Urinary bladder (tissue), 4 donors: ENCODE data around the gene ELP6. TPM values are rescaled to one million over a fixed set of nuclear protein-coding genes. Genes with fewer than 3 reads are reported as not detected.

Experiments used
- DNase-seq: peaks from one replicate; pipeline ENCODE4 v3.0.0-alpha.2; 2015; ENCODE audit errors: extremely low spot score
- H3K27ac ChIP-seq: one replicate; pipeline ENCODE4 v1.5.1; 2013; ENCODE audit warnings: low read depth, mild to moderate bottlenecking, moderate library complexity
- H3K36me3 ChIP-seq: one replicate; pipeline ENCODE4 v1.6.1; 2013; ENCODE audit warnings: mild to moderate bottlenecking, moderate library complexity; ENCODE audit not compliant: insufficient read depth
- H3K4me1 ChIP-seq: one replicate; pipeline ENCODE4 v1.6.1; 2013; ENCODE audit warnings: mild to moderate bottlenecking, moderate library complexity; ENCODE audit not compliant: insufficient read depth
- H3K4me3 ChIP-seq: one replicate; pipeline ENCODE4 v1.5.1; 2013; ENCODE audit warnings: low read depth, low read length
- WGBS: extraction: QIAGEN DNeasy Blood & Tissue Kit; methylation state at CpG from one replicate; pipeline ENCODE4 v1.1.7; 2013; 5-methylcytosine and 5-hydroxymethylcytosine counted together
- polyA plus RNA-seq: library from polyadenylated mRNA; stranded (reverse); fragments of 200-250 nt; gene quantifications from one replicate; pipeline ENCODE4 v1.2.3, GENCODE V29; 2013
- total RNA-seq: library from RNA; depleted of rRNA; stranded (reverse); fragments of >200 nt; gene quantifications from one replicate; pipeline ENCODE4 v1.2.3, GENCODE V29; 2014
- donor health status: healthy with polysubstance abuse.
- donor health status: healthy.

ELP6 gene, protein sequence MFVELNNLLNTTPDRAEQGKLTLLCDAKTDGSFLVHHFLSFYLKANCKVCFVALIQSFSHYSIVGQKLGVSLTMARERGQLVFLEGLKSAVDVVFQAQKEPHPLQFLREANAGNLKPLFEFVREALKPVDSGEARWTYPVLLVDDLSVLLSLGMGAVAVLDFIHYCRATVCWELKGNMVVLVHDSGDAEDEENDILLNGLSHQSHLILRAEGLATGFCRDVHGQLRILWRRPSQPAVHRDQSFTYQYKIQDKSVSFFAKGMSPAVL
- total RNA-seq (18.9 TPM), polyA plus RNA-seq (30.7 TPM)

DNA sequence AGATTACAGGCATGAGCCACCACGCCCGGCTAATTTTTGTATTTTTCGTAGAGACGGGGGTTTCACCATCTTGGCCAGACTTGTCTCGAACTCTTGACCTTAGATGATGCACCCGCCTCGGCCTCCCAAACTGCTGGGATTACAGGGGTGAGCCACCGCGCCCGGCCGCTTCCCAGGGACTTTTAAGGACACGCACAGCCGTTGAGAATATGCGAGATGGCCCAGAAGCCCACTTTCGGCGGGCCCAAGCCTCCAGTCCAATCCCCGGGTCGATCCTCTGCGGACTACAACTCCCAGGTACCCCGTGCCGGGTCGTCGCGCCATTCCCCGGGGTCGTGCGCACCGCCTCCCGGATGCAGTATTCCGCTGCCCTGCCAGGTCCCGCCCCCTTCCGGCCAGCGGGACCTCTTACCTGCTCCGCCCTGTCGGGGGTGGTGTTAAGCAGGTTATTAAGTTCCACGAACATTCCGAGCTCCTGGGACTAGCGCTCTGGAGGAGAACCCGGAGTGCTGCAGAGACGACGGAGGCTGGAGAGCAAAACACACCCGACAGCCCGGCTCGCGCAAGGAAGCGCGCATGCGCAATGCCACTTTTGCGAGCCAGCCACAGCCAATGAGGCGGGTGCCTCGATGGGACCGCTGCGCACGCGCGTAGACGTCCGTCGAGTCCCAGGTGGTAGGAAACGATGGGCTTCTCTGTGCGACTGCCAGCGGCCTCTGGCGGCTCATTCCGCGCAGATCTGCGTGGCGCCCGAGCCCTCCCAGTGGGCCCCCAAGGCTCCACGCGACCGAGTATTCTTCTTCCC, at the start of gene ELP6:
ELP6 (minus strand) TSS at position 588 of the 805 bp plus-strand sequence; CDS start at position 466, 122 bp downstream.
- H3K36me3 ChIP-seq, result no peaks in the 10 kb centered on the region
- WGBS, result under 1% methylated on average over 71 of the region's 71 CpGs
- peak within 1 kb of the TSS; percentile 59 for H3K4me3 ChIP-seq
- DNase-seq, result peak; percentile 94
- no peaks in the 10 kb centered on the region for H3K4me1 ChIP-seq
- peak within 1 kb of the TSS; percentile 89 for H3K27ac ChIP-seq

DNA sequence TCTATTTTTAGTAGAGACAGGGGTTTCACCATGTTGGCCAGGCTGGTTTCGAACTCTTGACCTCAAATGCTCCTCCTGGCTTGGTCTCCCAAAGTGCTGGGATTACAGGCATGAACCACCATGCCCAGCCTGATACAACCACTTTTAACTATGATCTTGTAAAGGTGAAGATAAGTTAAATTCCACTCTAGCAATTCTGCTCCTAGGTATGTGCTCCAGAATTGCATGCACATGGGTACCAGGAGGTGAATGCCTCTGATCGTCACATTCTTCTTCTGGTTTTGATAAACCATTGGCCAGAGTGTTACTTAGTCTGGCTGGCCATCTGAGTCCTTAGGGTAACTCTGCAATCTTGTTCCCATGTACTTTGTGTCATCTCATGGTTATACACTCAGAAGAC, 42.8 kb upstream of the ELP6 start:
- H3K4me1 ChIP-seq, result no peaks in the 10 kb centered on the region
- DNase-seq, result no peak
- H3K36me3 ChIP-seq, result no peaks in the 10 kb centered on the region
- WGBS, result 96% methylated on average over 2 of the region's 2 CpGs
- H3K4me3 ChIP-seq, result no peak overlapping the region
- H3K27ac ChIP-seq, result no peak overlapping the region

DNA sequence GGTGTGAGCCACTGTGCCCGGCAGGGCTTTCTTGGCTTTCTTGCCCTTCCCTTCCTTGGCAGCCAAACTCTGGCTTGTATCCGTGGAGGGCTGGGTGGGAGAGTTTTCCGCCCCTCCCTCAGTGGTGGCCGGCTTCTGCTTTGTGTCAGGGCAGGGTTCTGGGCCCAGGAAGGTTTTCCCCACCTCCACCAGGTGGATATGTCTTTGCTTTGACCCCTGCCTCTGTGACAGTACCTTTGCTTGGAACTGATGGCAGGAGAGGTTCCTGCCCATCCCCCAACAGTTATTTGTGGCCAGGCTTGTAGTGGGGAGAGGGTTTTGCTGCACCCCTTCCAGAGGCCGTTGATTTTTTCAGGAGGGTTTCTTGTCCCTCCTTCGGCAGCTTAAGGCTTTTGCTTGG, 40.8 kb upstream of the ELP6 start:
- H3K4me1 ChIP-seq, result no peaks in the 10 kb centered on the region
- no peak overlapping the region for H3K27ac ChIP-seq
- 75% methylated on average over 6 of the region's 6 CpGs for WGBS
- DNase-seq, result no peak
- H3K36me3 ChIP-seq, result no peaks in the 10 kb centered on the region
- H3K4me3 ChIP-seq, result no peak overlapping the region

DNA sequence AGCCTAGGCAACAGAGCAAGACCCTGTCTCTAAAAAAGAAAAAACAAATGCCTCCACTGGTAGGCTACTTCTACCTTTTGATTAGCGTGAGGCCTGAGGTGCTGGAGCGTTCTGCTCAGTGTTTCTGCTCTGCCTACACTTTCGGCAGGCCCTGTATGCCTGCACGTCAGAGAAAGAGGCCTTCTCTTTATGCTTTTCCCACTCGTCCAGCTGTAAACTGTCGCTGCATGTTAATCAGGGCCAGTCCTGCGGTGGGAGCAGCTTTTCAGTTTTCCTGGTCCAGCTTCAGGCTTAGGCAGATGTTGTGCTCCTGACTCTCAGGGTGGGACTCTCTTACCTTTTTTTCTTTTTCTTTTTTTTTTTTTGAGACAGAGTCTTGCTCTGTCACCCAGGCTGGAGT, 39.9 kb upstream of the ELP6 start:
- Histone ChIP-seq H3K4me3 (no peak overlapping the region), H3K36me3 (no peaks in the 10 kb centered on the region), H3K4me1 (no peaks in the 10 kb centered on the region), H3K27ac (no peak overlapping the region)
- no peak for DNase-seq
- 73% methylated on average over 7 of the region's 7 CpGs for WGBS

DNA sequence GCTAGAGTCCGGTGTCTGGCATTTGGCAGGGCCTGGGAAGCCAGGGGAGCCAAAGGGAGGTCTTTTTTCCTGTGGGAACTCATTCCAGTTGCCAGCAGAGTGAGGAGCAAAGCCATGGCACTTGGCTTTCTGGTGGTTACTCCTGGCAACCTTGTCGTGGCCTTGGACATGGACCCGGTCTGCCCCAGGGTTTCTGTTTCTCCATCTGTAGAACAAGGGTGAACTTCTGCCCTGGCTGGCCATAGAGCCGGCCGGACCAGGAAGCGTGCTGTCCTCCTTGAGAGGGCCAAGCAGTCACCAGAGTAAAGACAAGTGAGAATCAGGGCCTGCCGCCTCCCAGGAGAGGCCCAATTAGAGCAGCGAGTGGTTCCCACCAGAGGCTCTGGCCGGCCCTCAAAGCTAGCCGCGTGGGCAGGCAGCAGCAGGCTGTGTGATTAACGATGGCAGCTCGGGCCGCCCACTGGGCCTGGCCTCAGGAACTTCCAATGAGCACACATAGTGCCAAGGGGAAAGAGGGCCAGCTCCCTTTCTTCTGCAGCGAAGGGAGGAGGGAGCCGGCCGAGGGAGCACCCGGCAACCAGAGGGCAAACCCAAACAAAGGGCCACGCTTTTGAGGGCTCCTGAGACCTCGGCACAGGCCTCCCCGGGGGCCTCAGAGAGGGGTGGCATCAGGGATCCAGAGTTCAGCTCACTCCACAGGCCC, 29.1 kb upstream of the ELP6 start:
- WGBS, result 51% methylated on average over 21 of the region's 21 CpGs
- no peak for DNase-seq
- Histone ChIP-seq H3K4me3 (no peak overlapping the region), H3K27ac (no peak overlapping the region), H3K4me1 (no peaks in the 10 kb centered on the region), H3K36me3 (no peaks in the 10 kb centered on the region)

DNA sequence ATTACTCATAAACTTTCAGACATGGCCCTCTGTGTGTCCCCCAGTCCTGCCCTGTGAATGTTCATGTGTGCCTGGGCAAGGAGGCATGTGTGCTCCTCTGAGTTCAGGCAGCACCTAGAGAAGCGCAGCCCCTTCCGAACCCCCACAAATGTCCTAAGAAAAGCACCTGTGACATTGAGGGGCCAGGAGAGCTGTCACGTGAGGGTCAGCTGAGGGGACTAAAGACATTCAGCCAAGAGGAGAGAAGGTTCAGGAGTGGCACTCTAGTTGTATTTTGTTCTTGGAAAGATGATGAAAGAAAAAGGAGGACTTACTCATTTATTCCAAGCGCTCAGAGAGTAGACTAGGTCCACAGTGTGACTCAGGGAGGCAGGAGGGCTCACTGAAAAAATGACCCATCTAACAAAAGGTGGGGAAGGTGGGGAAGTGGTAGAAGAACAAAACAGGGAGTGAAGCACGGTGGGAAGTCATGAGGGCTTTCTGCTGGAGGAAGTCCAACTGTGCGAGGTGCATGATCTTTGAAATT, 28.1 kb upstream of the ELP6 start:
- Histone ChIP-seq H3K27ac (no peak overlapping the region), H3K4me1 (no peaks in the 10 kb centered on the region), H3K4me3 (no peak overlapping the region), H3K36me3 (no peaks in the 10 kb centered on the region)
- WGBS, result 76% methylated on average over 6 of the region's 6 CpGs
- no peak for DNase-seq

DNA sequence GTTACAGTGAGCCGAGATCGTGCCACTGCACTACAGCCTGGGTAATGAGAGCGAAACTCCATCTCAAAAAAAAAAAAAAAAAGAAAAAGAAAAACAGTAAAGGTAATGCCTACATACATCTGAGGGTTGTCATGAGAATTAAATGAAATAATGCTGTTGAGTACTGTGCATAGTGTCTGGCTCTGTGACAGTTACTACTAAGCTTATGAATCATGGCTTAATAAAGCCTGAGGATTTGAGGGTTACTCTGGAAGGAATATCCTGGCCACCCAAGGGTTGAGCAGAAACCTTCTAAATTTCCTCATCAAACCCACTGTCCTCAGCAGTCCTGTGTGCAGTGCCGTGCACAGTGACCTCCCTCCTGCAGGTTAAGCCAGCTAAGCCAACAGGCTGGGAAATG, 26.8 kb upstream of the ELP6 start:
- DNase-seq, result no peak
- WGBS, result 90% methylated on average over 4 of the region's 4 CpGs

DNA sequence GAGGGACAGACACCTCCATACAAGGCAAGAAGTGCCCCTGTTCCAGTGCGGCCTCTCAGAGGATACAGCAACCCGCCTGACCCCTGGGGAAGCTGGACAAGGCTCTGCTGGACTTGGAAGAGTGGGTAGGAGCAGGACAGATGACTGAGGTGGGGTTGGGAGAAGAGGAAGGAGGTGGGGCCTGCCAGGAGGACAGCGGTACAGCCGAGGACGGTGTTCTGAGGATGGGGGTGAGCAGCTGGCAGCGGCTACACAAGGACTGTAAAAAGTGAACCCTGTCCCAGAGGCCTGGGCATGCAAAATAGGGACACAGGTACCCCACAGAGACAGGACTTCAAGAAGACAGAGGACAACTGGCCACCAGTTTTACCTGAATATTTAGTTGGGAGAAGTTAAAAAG, 23.5 kb upstream of the ELP6 start:
- DNase-seq, result no peak
- WGBS, result 74% methylated on average over 6 of the region's 6 CpGs
- no peak overlapping the region for H3K4me3 ChIP-seq
- H3K36me3 ChIP-seq, result no peaks in the 10 kb centered on the region
- no peaks in the 10 kb centered on the region for H3K4me1 ChIP-seq
- no peak overlapping the region for H3K27ac ChIP-seq

More for the DNA sequence above, 26.8 kb upstream of the ELP6 start:
- Histone ChIP-seq H3K4me1 (no peaks in the 10 kb centered on the region), H3K4me3 (no peak overlapping the region), H3K36me3 (no peaks in the 10 kb centered on the region), H3K27ac (no peak overlapping the region)

DNA sequence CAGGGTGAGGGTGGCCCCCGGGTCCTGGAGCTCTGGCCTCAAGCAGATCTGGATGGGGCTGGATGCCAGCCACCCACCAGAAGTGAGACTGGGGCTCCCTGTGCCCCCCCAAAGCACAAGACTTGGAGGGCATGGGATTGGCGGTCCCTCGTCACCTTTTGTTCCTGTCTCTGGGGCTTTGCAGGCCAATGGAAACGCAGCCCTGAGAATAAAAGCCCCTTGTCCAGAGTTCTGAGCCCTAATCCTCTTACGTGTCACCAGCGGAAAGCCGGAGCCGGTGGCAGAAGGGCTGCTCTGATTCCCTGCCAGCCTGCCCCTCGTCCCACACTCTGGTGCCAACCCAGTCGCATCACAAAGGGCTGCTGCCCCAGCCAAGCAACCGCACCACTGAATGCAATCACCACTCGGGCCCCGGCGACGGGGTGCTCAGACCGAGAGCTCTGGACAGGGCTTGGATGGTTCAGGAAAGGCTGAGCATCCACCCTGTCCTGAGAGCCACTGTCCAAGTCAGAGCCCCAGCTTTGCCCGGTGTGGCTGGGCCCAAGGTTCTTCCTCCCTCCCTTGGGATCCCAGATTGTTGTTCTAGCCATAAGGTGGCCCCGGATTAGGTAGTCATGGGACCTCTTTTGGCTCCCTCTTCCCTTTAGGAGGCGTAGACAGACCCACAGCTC, 22.8 kb upstream of the ELP6 start:
- no peaks in the 10 kb centered on the region for H3K4me1 ChIP-seq
- H3K4me3 ChIP-seq, result no peak overlapping the region
- DNase-seq, result no peak
- H3K27ac ChIP-seq, result no peak overlapping the region
- 88% methylated on average over 19 of the region's 19 CpGs for WGBS
- H3K36me3 ChIP-seq, result no peaks in the 10 kb centered on the region

DNA sequence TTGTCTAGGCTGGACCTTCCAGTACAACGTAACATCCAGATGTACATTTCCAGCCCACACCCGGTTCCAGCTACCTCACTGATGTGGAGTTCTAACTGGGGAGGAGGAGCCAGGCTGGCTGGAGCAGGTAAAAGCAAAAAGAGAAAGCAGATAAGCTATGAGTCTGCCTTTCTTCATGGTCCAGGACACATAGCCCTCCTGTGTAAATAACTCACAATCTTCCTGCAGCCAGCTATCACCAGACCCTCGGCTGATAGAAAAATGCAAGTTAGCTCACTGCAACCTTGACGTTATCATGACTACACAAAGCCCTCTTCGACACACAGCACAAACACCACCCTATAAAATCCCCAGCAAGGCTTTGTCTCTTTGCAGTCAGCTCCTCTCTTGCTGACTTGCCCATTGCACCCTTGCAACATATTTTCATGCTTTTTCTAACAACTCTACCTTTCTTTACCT, 20.5 kb upstream of the ELP6 start:
- Histone ChIP-seq H3K4me3 (no peak overlapping the region), H3K27ac (no peak overlapping the region), H3K36me3 (no peaks in the 10 kb centered on the region), H3K4me1 (no peaks in the 10 kb centered on the region)
- DNase-seq, result no peak
- WGBS, result 43% methylated on average over 5 of the region's 5 CpGs

DNA sequence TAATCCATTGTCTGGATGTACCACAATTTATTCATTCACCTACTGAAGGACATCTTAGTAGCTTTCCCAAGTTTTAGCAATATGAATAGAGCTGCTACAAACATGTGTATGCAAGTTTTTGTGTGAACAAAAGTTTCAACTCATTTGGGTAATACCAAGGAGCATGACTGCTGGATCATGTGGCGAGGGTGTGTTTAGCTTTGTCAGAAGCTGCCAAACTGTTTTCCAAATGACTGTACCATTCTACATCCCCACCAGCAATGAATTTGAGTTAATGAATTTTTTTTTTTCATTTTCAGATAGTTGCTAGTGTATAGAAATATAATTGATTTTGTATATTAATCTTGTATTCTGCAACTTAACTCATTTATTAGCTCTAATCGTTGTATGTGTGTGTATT, 20.0 kb upstream of the ELP6 start:
- 86% methylated on average over 2 of the region's 2 CpGs for WGBS

DNA sequence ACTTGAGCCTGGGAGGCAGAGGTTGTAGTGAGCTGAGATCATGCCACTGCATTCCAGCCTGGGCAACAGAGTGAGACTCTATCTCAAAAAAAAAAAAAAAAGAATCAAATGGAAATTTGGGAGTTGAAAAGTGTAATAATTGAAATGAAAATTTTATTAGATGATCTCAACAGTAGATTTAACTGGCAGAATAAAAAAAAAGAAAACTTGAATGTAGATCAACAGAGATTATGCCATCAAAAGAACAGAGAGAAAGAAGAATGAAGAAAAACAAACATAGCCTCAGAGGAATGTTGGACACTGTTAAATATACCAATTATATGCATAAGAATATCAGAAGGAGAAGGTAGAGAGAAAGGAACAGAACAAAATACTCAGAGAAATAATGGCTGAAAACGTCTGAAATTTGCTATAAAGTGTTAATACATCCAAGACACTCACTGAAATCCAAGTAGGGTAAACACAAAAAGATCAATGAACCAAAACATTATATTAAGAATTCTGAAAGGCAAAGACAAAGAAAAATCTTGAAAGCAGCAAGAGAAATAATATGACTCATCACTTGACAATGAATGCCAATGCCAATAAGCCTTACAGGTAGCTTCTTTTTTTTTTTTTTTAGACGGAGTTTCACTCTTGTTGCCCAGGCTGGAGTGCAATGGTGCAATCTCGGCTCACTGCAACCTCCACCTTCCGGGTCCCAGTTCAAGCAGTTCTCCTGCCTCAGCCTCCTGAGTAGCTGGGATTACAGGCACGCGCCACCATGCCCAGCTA, 14.6 kb upstream of the ELP6 start:
- Histone ChIP-seq H3K4me3 (no peak overlapping the region), H3K27ac (no peak overlapping the region), H3K36me3 (no peaks in the 10 kb centered on the region), H3K4me1 (no peaks in the 10 kb centered on the region)
- 84% methylated on average over 6 of the region's 6 CpGs for WGBS
- no peak for DNase-seq

More for the DNA sequence above, 20.0 kb upstream of the ELP6 start:
- Histone ChIP-seq H3K4me1 (no peaks in the 10 kb centered on the region), H3K27ac (no peak overlapping the region), H3K4me3 (no peak overlapping the region), H3K36me3 (no peaks in the 10 kb centered on the region)
- no peak for DNase-seq
